ENCODE results near the gene NEUROG2.

- no peak for TF ChIP-seq CTCF (IDR thresholded peaks at IDR 0.05; ENCODE audit: low read depth, low read length)
- TF ChIP-seq POLR2A (IDR thresholded peaks at IDR 0.05; ENCODE audit: extremely low read depth, insufficient read length): no peak
Measured at GRCh38 chr4:112562254-112562879, 46.4 kb upstream of the NEUROG2 start.
